HAP-1 (cell line): ENCODE results near the gene S100A16.
"Not testable (repeated sequence)": the region's sequence is repeated elsewhere in the genome, so short reads cannot be mapped to it uniquely, and the experiment has no call there.

Experiments
- DNase-seq, 2 experiments: peaks; one replicate each; pipeline ENCODE4 v3.0.0-alpha.2; 2016 to 2020; ENCODE audit warnings: low spot score in 2 of 2
- H3K27me3 ChIP-seq: fragments of 250-450 bp; sonication (Bioruptor Pico); 2 replicates; pipeline ENCODE4 v1.5.1; 2020; ENCODE audit warnings: low read depth, mild to moderate bottlenecking, moderate library complexity
- H3K36me3 ChIP-seq: fragments of 250-450 bp; sonication (Bioruptor Pico); replicated peaks from 2 replicates; pipeline ENCODE4 v1.5.1; 2020; ENCODE audit warnings: mild to moderate bottlenecking
- H3K4me1 ChIP-seq: fragments of 250-450 bp; sonication (Bioruptor Pico); 2 replicates; pipeline ENCODE4 v1.5.1; 2020; ENCODE audit warnings: mild to moderate bottlenecking
- H3K4me3 ChIP-seq: fragments of 250-450 bp; sonication (Bioruptor Pico); 2 replicates; pipeline ENCODE4 v1.5.1; 2020; ENCODE audit warnings: mild to moderate bottlenecking, moderate library complexity
- H3K9me3 ChIP-seq: fragments of 250-450 bp; sonication (Bioruptor Pico); 2 replicates; pipeline ENCODE4 v1.5.1; 2020; ENCODE audit warnings: mild to moderate bottlenecking, moderate library complexity
- in situ Hi-C: fragments of 300-500 bp; cut with MboI; formaldehyde crosslinking; loops from 3 replicates; pipeline ENCODE4 v1.14.3; 2020; ENCODE audit warnings: low sequenced_read_pairs, inconsistent platforms, mixed read lengths

The S100A16 gene

GRCh38 chr1:153607381-153607780 is 5.6 kb downstream of the S100A16 start:
- no peaks in the 10 kb centered on the region for H3K36me3 ChIP-seq
- no peaks in the 10 kb centered on the region for H3K9me3 ChIP-seq
- H3K27me3 ChIP-seq, result no peaks in the 10 kb centered on the region
- no peak overlapping the region for H3K4me3 ChIP-seq
- in situ Hi-C loops, result no loop called here
- peaks cover 14% of the 10 kb centered on the region for H3K4me1 ChIP-seq
- DNase-seq, result no peak

- no peaks in the 10 kb centered on the region for H3K36me3 ChIP-seq
- no peak for DNase-seq
- in situ Hi-C loops, result no loop called here
- peaks cover 14% of the 10 kb centered on the region for H3K4me1 ChIP-seq
- H3K9me3 ChIP-seq, result no peaks in the 10 kb centered on the region
- no peak overlapping the region for H3K4me3 ChIP-seq
- H3K27me3 ChIP-seq, result no peaks in the 10 kb centered on the region
Observed at GRCh38 chr1:153606194-153606593, 6.7 kb downstream of the S100A16 start.

- DNase-seq, result no peak
- H3K27me3 ChIP-seq, result no peaks in the 10 kb centered on the region
- no peaks in the 10 kb centered on the region for H3K36me3 ChIP-seq
- H3K9me3 ChIP-seq, result no peaks in the 10 kb centered on the region
- 0 out of 2 replicates have a peak, but pooled peaks cover 4% of the 10 kb centered on the region for H3K4me1 ChIP-seq
- in situ Hi-C loops, result no loop called here
- no peak overlapping the region for H3K4me3 ChIP-seq
Observed at GRCh38 chr1:153602749-153603148, 10.2 kb downstream of the S100A16 start.

- Histone ChIP-seq H3K27me3 (no peaks in the 10 kb centered on the region), H3K4me3 (no peak overlapping the region), H3K36me3 (no peaks in the 10 kb centered on the region), H3K4me1 (no peaks in the 10 kb centered on the region), H3K9me3 (no peaks in the 10 kb centered on the region)
- in situ Hi-C loops, result no loop called here
- no peak for DNase-seq
Observed at GRCh38 chr1:153599847-153600246, 13.1 kb downstream of the S100A16 start.

- Histone ChIP-seq H3K4me3 (no peak overlapping the region), H3K9me3 (no peaks in the 10 kb centered on the region), H3K4me1 (no peaks in the 10 kb centered on the region), H3K36me3 (no peaks in the 10 kb centered on the region), H3K27me3 (no peaks in the 10 kb centered on the region)
- no peak for DNase-seq
- in situ Hi-C loops, result no loop called here
Observed at GRCh38 chr1:153598309-153599172, 14.4 kb downstream of the S100A16 start.

GRCh38 chr1:153597206-153597605 is 15.7 kb downstream of the S100A16 start:
- H3K27me3 ChIP-seq, result no peaks in the 10 kb centered on the region
- no peak for DNase-seq
- no peaks in the 10 kb centered on the region for H3K36me3 ChIP-seq
- no peak overlapping the region for H3K4me3 ChIP-seq
- in situ Hi-C loops, result no loop called here
- H3K4me1 ChIP-seq, result peaks cover 3% of the 10 kb centered on the region; the same call in 1 of the 2 replicates
- H3K9me3 ChIP-seq, result no peaks in the 10 kb centered on the region

GRCh38 chr1:153592748-153593147 is 20.2 kb downstream of the S100A16 start:
- Histone ChIP-seq H3K4me1 (peaks cover 3% of the 10 kb centered on the region; the same call in 1 of the 2 replicates), H3K36me3 (no peaks in the 10 kb centered on the region), H3K4me3 (no peak overlapping the region), H3K27me3 (no peaks in the 10 kb centered on the region), H3K9me3 (no peaks in the 10 kb centered on the region)
- in situ Hi-C loops, result no loop called here
- DNase-seq, result no peak

- H3K27me3 ChIP-seq, result no peaks in the 10 kb centered on the region
- no peak overlapping the region for H3K4me3 ChIP-seq
- no peaks in the 10 kb centered on the region for H3K9me3 ChIP-seq
- DNase-seq, result no peak
- H3K4me1 ChIP-seq, result peaks cover 3% of the 10 kb centered on the region; the same call in 1 of the 2 replicates
- in situ Hi-C loops, result no loop called here
- no peaks in the 10 kb centered on the region for H3K36me3 ChIP-seq
Observed at GRCh38 chr1:153588482-153588881, 24.5 kb downstream of the S100A16 start.

GRCh38 chr1:153588033-153588432 is 24.9 kb downstream of the S100A16 start:
- H3K4me1 ChIP-seq, H3K36me3 ChIP-seq, H3K9me3 ChIP-seq, H3K4me3 ChIP-seq, DNase-seq, in situ Hi-C loops, H3K27me3 ChIP-seq: not testable (repeated sequence)

GRCh38 chr1:153587314-153587713 is 25.6 kb downstream of the S100A16 start:
- in situ Hi-C loops, result no loop called here
- Histone ChIP-seq H3K27me3 (no peaks in the 10 kb centered on the region), H3K9me3 (no peaks in the 10 kb centered on the region), H3K4me1 (no peaks in the 10 kb centered on the region), H3K4me3 (no peak overlapping the region), H3K36me3 (no peaks in the 10 kb centered on the region)
- DNase-seq, result no peak

- no peaks in the 10 kb centered on the region for H3K36me3 ChIP-seq
- no peak overlapping the region for H3K4me3 ChIP-seq
- in situ Hi-C loops, result no loop called here
Observed at GRCh38 chr1:153586347-153586746, 26.6 kb downstream of the S100A16 start.

GRCh38 chr1:153585006-153585405 is 27.9 kb downstream of the S100A16 start:
- no peaks in the 10 kb centered on the region for H3K4me1 ChIP-seq
- H3K27me3 ChIP-seq, result no peaks in the 10 kb centered on the region
- no peaks in the 10 kb centered on the region for H3K36me3 ChIP-seq
- DNase-seq, result no peak
- in situ Hi-C loops, result no loop called here
- H3K9me3 ChIP-seq, result no peaks in the 10 kb centered on the region
- H3K4me3 ChIP-seq, result no peak overlapping the region

More at GRCh38 chr1:153586347-153586746, 26.6 kb downstream of the S100A16 start:
- H3K27me3 ChIP-seq, result no peaks in the 10 kb centered on the region
- no peaks in the 10 kb centered on the region for H3K4me1 ChIP-seq
- no peaks in the 10 kb centered on the region for H3K9me3 ChIP-seq
- no peak for DNase-seq

GRCh38 chr1:153583976-153584375 is 29.0 kb downstream of the S100A16 start:
- Histone ChIP-seq H3K9me3 (no peaks in the 10 kb centered on the region), H3K4me1 (no peaks in the 10 kb centered on the region), H3K4me3 (no peak overlapping the region), H3K27me3 (no peaks in the 10 kb centered on the region), H3K36me3 (no peaks in the 10 kb centered on the region)
- no peak for DNase-seq
- in situ Hi-C loops, result no loop called here

GRCh38 chr1:153583514-153583913 is 29.4 kb downstream of the S100A16 start:
- H3K36me3 ChIP-seq, H3K27me3 ChIP-seq, in situ Hi-C loops, H3K4me1 ChIP-seq, DNase-seq, H3K9me3 ChIP-seq, H3K4me3 ChIP-seq: not testable (repeated sequence)
